22Rv1 (cell line): ENCODE results near the gene PLA2G2D.

Source experiments
- H3K27ac ChIP-seq: fragments of 450-650 bp; 2 replicates; pipeline ENCODE4 v1.5.1; 2017
- CTCF ChIP-seq: fragments of 450-650 bp; IDR thresholded peaks from 2 replicates; pipeline ENCODE4 v1.5.1; 2017; ENCODE audit warnings: mild to moderate bottlenecking
- ZFX ChIP-seq: fragments of 450-650 bp; IDR thresholded peaks from 2 replicates; pipeline ENCODE4 v1.6.1; 2017; ENCODE audit warnings: antibody characterized with exemption, borderline replicate concordance

Gene PLA2G2D

GRCh38 chr1:20072771-20073170 is 46.6 kb downstream of the PLA2G2D start:
- H3K27ac ChIP-seq: no peak overlapping the region
- no peak for TF ChIP-seq ZFX
- TF ChIP-seq CTCF: no peak

GRCh38 chr1:20071416-20071815 is 47.9 kb downstream of the PLA2G2D start:
- TF ChIP-seq ZFX (no peak), CTCF (no peak)
- H3K27ac ChIP-seq: no peak overlapping the region

- no peak overlapping the region for H3K27ac ChIP-seq
- TF ChIP-seq ZFX (no peak), CTCF (no peak)
These were observed 49.0 kb downstream of the PLA2G2D start for GRCh38 chr1:20070357-20070756.

- TF ChIP-seq ZFX (no peak), CTCF (no peak)
- no peak within 1 kb of the TSS for H3K27ac ChIP-seq
These were observed 49.5 kb downstream of the PLA2G2D start, which contains the start of gene PLA2G5 for GRCh38 chr1:20069874-20070273. Gene PLA2G5 (plus strand): TSS chr1:20070194. CDS start chr1:20084831, 14,637 bp downstream.

- H3K27ac ChIP-seq: no peak overlapping the region
- TF ChIP-seq ZFX: no peak
- no peak for TF ChIP-seq CTCF
These were observed 50.6 kb downstream of the PLA2G2D start for GRCh38 chr1:20068722-20069121.

GRCh38 chr1:20063861-20064292 is 55.5 kb downstream of the PLA2G2D start:
- no peak overlapping the region for H3K27ac ChIP-seq
- TF ChIP-seq CTCF: no peak
- TF ChIP-seq ZFX: no peak
